Transverse colon (tissue), 4 donors: Measurements from ENCODE around the gene NPY5R. TPM values are rescaled to one million over a fixed set of nuclear protein-coding genes. Genes with fewer than 3 reads are reported as not detected.

Experiments
- DNase-seq: peaks from one replicate; pipeline ENCODE4 v3.0.0-alpha.2; 2019
- H3K27ac ChIP-seq, 4 donors: fragments of 200-600 bp; sonication (generic); 2 replicates each; pipeline ENCODE4 v1.5.1; 2016 to 2018; ENCODE audit warnings: inconsistent platforms in 4 of 4
- H3K27me3 ChIP-seq: fragments of 200-600 bp; sonication (generic); 2 replicates; pipeline ENCODE4 v1.5.1; 2017; ENCODE audit warnings: inconsistent platforms
- H3K36me3 ChIP-seq, 4 donors: fragments of 200-600 bp; sonication (generic); 2 replicates each; pipeline ENCODE4 v1.5.1; 2017 to 2019; ENCODE audit warnings: inconsistent platforms in 4 of 4
- H3K4me1 ChIP-seq, 4 donors: fragments of 200-600 bp; sonication (generic); 2 replicates each; pipeline ENCODE4 v1.5.1; 2017 to 2020; ENCODE audit warnings: inconsistent platforms in 4 of 4
- H3K4me3 ChIP-seq, 4 donors: fragments of 200-600 bp; sonication (generic); 1 replicate in 1 of 4; 2 replicates in 3 of 4; pipeline versions ENCODE4 v1.5.1 to v1.6.1; 2017 to 2019; ENCODE audit warnings: inconsistent platforms in 4 of 4
- H3K9me3 ChIP-seq, 2 donors: fragments of 200-600 bp; sonication (generic); 2 replicates each; pipeline ENCODE4 v1.5.1; 2017 to 2019; ENCODE audit warnings: inconsistent platforms in 2 of 2
- CTCF ChIP-seq, 5 experiments: fragments of 200-600 bp in 3 of 5; fragments of 450-650 bp in 2 of 5; sonication (generic) in 3 of 5; IDR thresholded peaks; 1 replicate in 2 of 5; 2 replicates in 3 of 5; pipeline ENCODE4 v1.5.1; 2016 to 2017; ENCODE audit warnings: antibody characterized with exemption in 5 of 5, inconsistent platforms in 3 of 5, mild to moderate bottlenecking in 2 of 5, moderate library complexity in 1 of 5
- EP300 ChIP-seq: sonication (generic); formaldehyde crosslinking; IDR thresholded peaks from one replicate; pipeline ENCODE4 v1.6.1; 2017; ENCODE audit warnings: antibody characterized with exemption, low read depth
- POLR2A ChIP-seq: fragments of 450-650 bp; IDR thresholded peaks from one replicate; pipeline ENCODE4 v1.6.1; 2016; ENCODE audit warnings: antibody characterized with exemption, mild to moderate bottlenecking, moderate library complexity
- POLR2AphosphoS5 ChIP-seq, 3 donors: sonication (generic); formaldehyde crosslinking; IDR thresholded peaks; one replicate each; pipeline ENCODE4 v1.6.1; 2016; ENCODE audit warnings: antibody characterized with exemption in 3 of 3
- WGBS, 2 donors: methylation state at CpG; one replicate each; pipeline ENCODE4 v1.1.5; 2018; ENCODE audit warnings: low coverage in 1 of 2; 5-methylcytosine and 5-hydroxymethylcytosine counted together
- in situ Hi-C, 4 donors: fragments of 200-750 bp; cut with MboI; loops; one replicate each; pipeline versions ENCODE4 v1.15.0 to v1.15.1; 2017; ENCODE audit warnings: low sequenced_read_pairs in 3 of 4, low pct_ligation_motif_present in 1 of 4, low pct_unique_long_range_greater_than_20kb in 1 of 4
- intact Hi-C: fragments of 100-400 bp; cut with DNase I; formaldehyde crosslinking; loops from one replicate; pipeline ENCODE4 v1.15.1; 2023; ENCODE audit warnings: low total_unique reads
- total RNA-seq, 4 donors: library from RNA; depleted of rRNA; stranded (reverse); fragments of >200 nt; gene quantifications; one replicate each; pipeline ENCODE4 v1.1.0, GENCODE V29; 2016

Gene NPY5R
- total RNA-seq, 4 donors from 2014 or later: 0.64 to 0.82 TPM; not detected in 2

GRCh38 chr4:163384434-163384833, 40.7 kb downstream of the NPY5R start:
- in situ Hi-C loops: no loop called here
- 69 to 80% methylated on average over 5 of the region's 5 CpGs for WGBS, 2 donors

GRCh38 chr4:163384926-163385325, 41.2 kb downstream of the NPY5R start:
- no peaks in the 10 kb centered on the region for H3K9me3 ChIP-seq
- no peaks in the 10 kb centered on the region for H3K27me3 ChIP-seq
- no peak for DNase-seq
- H3K36me3 ChIP-seq: no peaks in the 10 kb centered on the region
- no peak for TF ChIP-seq POLR2A
- TF ChIP-seq CTCF (IDR thresholded peaks at IDR 0.05): no peak
- TF ChIP-seq POLR2AphosphoS5 (IDR thresholded peaks at IDR 0.05): no peak
- no peak for TF ChIP-seq EP300
- no peak overlapping the region for H3K4me3 ChIP-seq
- peaks cover 0 to 11% (median 3%) of the 10 kb centered on the region in 4 donors for H3K4me1 ChIP-seq
- intact Hi-C loops (no loop called here), in situ Hi-C loops (no loop called here)
- H3K27ac ChIP-seq: no peak overlapping the region

More at GRCh38 chr4:163384434-163384833, 40.7 kb downstream of the NPY5R start:
- TF ChIP-seq CTCF (IDR thresholded peaks at IDR 0.05) (no peak), EP300 (no peak), POLR2AphosphoS5 (IDR thresholded peaks at IDR 0.05) (no peak), POLR2A (no peak)
- no peak overlapping the region for H3K4me3 ChIP-seq
- H3K9me3 ChIP-seq: no peaks in the 10 kb centered on the region
- H3K27me3 ChIP-seq: no peaks in the 10 kb centered on the region
- intact Hi-C loops: no loop called here
- H3K27ac ChIP-seq: no peak overlapping the region
- H3K4me1 ChIP-seq: peaks cover 0 to 11% (median 3%) of the 10 kb centered on the region in 4 donors
- DNase-seq: no peak
- H3K36me3 ChIP-seq: no peaks in the 10 kb centered on the region

- Histone ChIP-seq H3K9me3 (no peaks in the 10 kb centered on the region), H3K27me3 (no peaks in the 10 kb centered on the region), H3K36me3 (no peaks in the 10 kb centered on the region), H3K4me3 (no peak overlapping the region), H3K4me1 (peaks cover 0 to 11% (median 1%) of the 10 kb centered on the region in 4 donors), H3K27ac (no peak overlapping the region)
- intact Hi-C loops: no loop called here
- TF ChIP-seq POLR2A (no peak), CTCF (IDR thresholded peaks at IDR 0.05) (no peak), EP300 (no peak), POLR2AphosphoS5 (IDR thresholded peaks at IDR 0.05) (no peak)
- in situ Hi-C loops: no loop called here
- DNase-seq: no peak
- 82 to 84% methylated on average over 4 of the region's 4 CpGs for WGBS, 2 donors
Measured at GRCh38 chr4:163385466-163385865, 41.8 kb downstream of the NPY5R start.

GRCh38 chr4:163391756-163392155, 48.1 kb downstream of the NPY5R start:
- Histone ChIP-seq H3K4me1 (no peaks in the 10 kb centered on the region), H3K4me3 (no peak overlapping the region), H3K27ac (no peak overlapping the region), H3K9me3 (no peaks in the 10 kb centered on the region), H3K27me3 (no peaks in the 10 kb centered on the region), H3K36me3 (no peaks in the 10 kb centered on the region)
- intact Hi-C loops (loop anchor here (10.0 kb wide), 1 partner anchor 1097 kb away; no protein-coding TSS in a partner anchor), in situ Hi-C loops (no loop called here)
- DNase-seq: no peak
- 61 to 63% methylated on average over 2 of the region's 2 CpGs for WGBS, 2 donors
- TF ChIP-seq EP300 (no peak), CTCF (IDR thresholded peaks at IDR 0.05) (no peak), POLR2A (no peak), POLR2AphosphoS5 (IDR thresholded peaks at IDR 0.05) (no peak)
